ENCODE results near the gene CTTNBP2.

DNA sequence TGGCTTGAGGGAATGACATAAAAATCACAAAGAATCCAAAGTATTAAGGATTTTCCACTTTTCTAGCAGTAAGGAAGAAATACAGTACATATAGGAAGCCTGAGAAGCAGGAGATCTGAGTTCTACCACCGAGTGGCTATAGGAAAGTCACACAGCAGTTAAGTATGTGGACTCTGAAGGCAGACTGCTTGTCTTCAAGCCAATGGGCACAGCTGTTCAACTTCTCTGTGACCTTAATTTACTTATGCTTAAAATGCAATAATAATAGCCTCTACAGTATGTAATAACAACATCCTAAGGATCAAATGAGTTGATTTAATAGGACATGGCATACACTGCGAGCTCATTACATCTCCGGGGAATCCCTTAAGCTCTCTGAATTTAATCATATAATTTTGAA lies 68.0 kb downstream of the CTTNBP2 start:
- TF ChIP-seq, protein P1, sequence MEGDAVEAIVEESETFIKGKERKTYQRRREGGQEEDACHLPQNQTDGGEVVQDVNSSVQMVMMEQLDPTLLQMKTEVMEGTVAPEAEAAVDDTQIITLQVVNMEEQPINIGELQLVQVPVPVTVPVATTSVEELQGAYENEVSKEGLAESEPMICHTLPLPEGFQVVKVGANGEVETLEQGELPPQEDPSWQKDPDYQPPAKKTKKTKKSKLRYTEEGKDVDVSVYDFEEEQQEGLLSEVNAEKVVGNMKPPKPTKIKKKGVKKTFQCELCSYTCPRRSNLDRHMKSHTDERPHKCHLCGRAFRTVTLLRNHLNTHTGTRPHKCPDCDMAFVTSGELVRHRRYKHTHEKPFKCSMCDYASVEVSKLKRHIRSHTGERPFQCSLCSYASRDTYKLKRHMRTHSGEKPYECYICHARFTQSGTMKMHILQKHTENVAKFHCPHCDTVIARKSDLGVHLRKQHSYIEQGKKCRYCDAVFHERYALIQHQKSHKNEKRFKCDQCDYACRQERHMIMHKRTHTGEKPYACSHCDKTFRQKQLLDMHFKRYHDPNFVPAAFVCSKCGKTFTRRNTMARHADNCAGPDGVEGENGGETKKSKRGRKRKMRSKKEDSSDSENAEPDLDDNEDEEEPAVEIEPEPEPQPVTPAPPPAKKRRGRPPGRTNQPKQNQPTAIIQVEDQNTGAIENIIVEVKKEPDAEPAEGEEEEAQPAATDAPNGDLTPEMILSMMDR (IDR thresholded peaks at IDR 0.05): no peak
- TF ChIP-seq POLR2A (IDR thresholded peaks at IDR 0.05) (no peak), POLR2AphosphoS5 (IDR thresholded peaks at IDR 0.05) (no peak), EP300 (IDR thresholded peaks at IDR 0.05) (no peak)
